SIG-M5 (cell line): ENCODE measurements around the gene ADCY7.

Experiments
- DNase-seq: peaks from one replicate; lab custom pipeline; 2025; lab: John Stamatoyannopoulos, UW

Gene ADCY7

DNA sequence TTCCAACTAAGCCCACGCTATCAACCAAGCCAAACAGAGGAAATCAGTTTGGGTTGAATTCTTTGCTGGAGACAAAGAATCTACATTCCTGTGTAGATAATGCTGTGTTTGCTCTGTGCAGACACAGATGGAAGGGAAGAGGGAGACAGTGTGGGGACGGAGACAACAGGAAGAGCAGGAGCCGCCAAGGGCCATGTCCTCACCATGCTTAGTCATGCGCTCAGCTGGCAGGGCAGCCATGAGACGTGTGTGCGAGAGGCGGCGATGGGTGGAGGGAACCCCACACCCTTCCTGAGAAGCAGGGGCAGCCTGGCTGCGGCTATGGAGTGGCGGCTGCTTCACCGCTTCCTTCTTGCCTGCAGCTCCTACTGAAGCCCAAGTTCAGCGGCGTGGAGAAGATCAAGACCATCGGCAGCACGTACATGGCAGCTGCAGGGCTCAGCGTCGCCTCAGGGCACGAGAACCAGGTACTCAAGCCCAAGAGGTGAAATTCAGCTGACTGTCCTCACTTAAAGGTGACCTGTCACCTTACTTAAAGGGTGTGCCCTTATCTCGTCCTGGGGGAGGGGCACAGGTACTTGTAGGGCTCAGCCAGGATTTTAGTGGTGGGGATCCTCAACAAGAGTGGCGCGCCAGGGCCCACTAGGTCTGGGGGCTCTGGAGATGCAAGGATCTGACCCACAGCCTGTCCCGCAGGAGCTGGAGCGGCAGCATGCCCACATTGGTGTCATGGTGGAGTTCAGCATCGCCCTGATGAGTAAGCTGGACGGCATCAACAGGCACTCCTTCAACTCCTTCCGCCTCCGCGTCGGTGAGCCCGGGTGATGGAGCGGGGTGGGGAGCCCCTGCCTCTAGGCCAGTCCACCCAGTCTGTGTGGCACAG lies 47.5 kb downstream of the ADCY7 start:
- DNase-seq: no peak

DNA sequence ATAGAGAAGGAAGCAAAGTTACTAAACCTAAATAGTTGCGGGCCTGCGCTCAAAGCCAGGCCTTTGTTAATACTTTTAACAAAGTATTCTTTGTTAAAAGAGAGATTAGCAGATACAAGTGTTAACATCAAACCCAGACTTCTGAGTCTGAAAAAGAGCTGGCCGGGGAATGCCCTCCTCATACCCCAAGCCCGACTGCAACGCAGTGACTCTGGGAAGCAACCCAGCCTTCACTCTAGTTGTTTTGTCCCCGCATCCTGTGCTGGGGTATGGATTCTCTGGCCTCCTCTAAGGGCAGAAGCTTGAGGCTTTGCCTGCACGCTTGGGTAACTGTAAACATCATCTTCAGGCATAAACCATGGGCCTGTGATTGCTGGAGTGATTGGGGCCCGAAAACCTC lies 48.3 kb downstream of the ADCY7 start:
- DNase-seq: no peak

DNA sequence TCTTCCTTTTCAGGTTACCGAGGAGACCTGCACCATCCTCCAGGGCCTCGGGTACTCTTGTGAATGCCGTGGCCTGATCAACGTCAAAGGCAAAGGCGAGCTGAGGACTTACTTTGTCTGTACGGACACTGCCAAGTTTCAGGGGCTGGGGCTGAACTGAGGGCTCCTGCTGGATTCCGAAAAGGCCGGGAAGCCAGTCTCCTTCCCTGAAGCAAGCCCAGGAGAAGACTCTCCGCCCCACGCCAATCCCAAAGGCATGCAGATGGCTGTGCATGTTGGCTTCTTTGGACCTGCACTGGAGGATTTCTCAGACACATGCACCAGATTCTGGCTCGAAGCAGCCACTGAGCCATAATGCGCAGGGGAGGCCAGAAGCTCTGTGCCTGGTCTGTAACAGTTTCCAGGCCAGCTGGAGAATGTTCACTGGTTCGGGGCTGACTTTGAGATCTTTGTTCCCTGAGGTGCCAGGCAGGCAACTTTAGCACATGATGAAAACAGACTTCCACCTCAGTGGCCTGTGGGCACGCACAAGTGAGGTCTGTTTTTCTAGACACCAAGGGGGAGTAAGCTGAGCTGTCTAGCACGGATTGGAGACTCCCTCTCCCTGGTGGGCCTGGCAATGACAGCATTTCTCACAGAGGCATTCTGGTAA lies 49.1 kb downstream of the ADCY7 start:
- DNase-seq: no peak

DNA sequence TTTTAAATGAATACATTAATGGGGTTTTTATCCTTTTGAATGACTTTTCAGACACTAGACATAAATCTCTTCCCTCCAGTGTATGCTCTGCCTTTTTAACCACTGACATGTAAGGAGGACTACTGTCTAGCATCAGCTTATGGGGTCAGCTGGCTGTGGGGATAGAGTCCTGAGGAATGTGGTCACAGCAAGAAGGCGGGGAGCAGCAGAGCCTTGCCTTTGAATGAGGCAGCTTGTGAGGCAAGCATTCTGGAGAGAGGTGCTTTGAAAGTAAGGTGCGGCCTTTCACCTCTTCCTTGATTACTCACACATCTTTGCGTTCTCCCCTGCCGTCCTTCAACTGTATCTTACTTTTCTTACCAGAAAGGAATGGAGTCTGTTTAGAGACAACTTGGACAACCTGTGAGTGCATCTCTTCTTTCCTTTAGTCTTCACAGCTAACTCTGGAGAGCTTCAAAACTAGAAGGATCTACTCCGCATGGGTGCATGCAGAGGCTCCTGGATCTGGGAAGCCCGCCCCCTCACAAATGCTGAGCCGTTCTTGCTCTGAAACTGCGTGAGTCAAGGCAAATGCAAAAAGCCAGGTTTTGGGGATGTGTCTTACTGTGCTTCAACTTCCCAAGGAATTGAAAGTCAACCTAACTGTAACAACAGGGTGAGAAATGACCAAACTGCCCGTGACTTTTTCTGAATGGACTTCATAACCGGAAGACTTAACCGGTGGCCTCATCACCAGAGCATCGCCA lies 49.9 kb downstream of the ADCY7 start:
- no peak for DNase-seq

DNA sequence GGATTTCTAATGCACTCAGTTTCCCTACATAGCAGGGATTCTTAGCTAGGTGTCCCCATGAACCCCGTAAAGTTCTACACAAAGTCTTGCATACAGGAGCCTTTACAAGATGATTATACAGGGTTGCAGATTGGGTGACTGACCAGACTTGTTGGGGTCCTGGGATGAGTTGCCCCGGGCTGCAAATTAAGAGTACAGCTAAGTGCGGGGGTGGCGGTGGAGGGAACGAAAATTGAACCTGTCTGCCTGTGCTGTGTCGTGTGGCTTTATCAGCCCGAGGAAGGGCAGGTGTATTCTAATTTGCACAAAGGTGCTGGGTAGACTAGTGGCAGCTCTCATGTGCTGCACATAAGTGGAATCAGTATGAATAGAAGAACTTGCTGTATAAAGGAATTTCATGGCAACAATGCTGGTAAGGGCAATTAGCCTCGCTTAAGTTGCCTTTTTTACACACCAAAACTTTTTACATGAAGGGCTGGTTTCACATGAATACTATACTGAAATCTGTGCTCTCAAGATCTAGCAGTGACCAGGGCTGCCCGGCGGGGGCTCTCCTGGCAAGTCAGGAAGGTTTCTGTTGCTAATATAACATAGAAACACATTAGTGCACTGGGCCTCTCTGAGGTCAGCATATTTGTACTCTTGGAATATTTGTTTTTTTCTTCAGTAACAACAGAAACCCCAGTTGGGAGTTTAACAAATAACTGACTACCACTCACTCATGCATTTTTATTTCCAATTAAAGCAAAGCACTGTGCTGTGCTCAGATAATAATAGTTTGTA lies 50.7 kb downstream of the ADCY7 start:
- no peak for DNase-seq

DNA sequence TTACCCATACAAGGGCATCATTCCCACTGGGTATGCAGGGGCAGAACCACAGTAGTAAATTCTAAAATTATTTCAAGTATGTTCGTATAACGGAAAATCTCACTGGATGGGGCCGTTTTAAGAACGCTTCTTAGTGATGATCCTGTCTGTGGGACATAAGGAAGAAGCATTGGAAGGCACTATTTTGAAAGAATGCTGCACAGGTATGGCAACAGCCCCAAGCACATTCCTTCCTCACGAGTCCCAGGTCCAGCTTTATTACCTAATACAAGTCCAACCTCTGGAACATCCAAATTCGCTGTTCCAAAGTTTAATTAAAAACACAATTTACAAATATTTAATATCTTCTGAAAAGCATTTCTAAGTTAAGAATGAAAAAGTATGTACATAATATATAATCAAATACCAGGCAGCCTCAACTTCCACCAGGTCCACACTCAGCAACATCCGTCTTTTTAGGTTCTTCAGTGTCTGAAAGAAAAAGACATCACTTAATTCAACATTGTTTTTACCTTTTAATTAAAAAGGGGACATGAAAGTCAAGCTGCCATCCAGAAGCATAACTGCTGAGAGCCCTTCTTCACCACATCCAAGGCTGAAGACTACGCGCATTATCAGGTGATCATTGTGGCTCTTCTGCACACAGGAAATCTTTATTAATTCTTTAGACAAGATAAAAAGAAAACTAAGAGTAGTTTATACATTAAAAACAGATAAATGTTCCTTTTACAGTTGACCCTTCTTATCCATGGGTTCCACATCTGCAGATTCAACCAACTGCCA lies 52.6 kb downstream of the ADCY7 start:
- no peak for DNase-seq

DNA sequence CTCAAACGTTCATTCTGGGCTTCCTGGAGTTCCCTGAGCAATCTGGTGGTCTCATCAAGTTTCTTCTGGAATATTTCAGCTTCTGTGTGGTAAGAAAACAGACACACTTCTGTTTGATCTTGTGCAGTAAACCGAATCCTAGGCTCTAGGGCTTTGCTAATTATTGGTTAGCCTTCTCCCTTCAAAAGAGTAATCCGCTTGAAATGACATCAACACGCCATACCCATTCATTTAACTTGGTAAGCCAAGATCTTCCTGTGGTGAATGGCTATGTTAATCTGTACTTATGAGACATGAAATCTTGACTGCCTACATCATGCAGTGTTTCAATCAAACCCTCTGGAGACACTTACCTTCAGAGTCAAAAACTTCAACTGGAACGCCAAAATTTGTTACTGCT lies 54.0 kb downstream of the ADCY7 start:
- no peak for DNase-seq

DNA sequence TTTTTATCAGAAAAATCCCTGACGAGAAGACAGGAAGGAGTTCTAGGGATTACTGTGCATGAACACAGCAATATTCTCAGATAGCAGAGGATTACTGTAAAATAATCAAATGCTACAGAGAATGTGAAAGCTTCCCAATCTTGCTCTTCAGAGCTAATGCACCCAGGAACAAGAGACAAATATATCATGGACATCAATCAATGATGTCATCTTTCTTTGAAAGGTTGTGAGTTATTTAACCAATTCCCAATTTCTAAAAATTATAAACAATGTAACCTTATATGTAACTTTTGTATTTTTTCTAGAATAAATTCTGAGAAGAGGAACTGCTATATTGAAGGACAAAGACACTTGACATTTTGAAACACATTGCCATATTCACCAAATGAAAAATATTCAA lies 56.0 kb downstream of the ADCY7 start:
- DNase-seq: no peak

DNA sequence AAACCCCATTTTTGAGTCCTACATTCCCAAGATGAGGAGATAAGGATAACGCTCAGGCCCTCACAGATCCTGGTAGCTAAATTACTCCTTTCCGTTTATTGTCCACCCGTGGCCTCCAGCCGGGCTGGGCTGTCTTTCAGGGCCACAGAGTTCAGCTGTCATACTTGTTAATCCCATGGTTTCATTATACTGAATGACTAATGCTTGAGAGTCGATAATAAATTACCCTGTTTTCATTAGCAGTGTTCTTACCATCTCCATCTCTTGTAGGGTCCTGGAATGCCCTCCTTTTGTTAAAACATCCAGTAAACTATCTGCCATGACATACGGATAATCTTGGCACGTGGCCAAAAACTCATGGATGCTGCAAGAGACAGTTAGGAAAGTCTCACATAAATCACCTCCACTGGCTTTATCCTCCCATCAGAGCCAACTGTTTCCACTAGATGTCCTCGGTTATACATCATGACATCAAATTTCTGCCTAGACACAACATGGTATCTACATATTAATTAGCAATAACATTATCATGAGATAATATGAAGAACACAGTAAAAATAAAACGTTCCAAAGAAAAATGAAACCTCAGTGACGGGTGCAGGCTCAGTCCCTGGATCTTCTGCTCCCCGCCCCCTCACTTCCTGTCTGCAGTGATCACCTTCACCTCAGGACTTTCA lies 57.1 kb downstream of the ADCY7 start:
- DNase-seq: no peak

DNA sequence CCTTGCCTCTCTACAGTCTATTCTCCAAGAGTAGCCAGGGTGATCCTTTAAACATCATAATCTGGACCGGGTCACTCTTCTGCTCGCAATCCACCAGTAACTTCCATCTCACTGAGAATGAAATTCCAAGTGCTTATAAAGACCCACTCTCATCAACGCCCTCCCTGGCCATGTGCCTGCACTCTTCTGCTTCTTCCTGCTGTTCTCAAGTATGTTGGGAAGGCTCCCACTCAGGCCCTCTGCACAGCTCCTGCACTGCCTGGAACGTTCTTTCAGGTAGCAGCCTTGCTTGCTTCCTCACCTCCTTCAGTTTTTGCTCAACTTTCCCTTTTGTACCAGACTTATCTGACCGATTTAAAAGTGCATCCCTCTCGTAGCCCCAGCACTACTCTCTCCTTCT lies 58.0 kb downstream of the ADCY7 start:
- DNase-seq: no peak

DNA sequence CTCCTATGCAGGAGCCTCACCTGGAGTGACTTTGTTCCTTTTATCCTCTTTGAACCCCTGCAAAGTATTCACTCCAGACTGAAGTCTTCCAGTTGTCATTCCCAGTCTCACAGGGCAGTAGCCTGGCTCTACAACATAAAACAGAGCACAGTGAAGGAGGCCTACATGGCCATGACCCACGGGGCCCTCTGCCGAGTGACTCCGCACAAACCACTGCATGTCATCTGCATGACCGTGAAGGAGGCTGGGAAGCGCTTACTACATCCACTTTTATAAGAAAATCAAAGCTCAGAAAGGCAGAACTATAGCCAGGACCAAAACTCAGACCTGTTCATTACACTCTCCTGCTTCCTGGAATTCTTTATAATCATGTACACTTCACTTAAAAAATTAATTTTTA lies 59.9 kb downstream of the ADCY7 start:
- DNase-seq: no peak

DNA sequence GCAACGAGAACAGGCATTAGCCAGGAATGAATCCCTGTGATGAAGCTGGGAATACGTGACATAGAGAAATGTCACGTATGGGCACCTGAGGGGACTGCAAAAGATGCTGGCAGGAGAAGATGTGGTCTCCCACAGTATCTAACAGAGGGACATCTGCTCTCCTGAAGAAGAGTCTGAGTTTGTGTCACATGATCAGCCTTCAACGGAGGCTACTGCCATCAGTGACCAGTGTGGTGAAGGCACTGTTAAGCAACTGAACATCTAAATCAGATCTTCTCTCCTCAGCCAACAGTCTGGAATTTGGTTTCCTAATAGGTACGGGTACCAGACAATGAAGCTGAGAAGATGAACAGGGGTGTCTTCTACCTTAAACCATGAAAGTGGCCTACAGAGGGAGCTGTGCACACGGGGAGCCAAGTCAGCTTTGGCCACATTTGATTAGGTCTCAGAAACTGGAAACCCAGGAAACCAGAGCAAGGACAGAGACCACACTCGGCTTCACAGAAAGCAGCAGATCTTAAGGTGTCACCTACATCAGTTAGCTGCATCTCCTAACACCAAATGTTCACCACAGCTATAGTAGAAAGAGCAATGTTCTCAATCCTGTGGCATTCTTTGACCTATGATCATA lies 60.6 kb downstream of the ADCY7 start:
- no peak for DNase-seq

DNA sequence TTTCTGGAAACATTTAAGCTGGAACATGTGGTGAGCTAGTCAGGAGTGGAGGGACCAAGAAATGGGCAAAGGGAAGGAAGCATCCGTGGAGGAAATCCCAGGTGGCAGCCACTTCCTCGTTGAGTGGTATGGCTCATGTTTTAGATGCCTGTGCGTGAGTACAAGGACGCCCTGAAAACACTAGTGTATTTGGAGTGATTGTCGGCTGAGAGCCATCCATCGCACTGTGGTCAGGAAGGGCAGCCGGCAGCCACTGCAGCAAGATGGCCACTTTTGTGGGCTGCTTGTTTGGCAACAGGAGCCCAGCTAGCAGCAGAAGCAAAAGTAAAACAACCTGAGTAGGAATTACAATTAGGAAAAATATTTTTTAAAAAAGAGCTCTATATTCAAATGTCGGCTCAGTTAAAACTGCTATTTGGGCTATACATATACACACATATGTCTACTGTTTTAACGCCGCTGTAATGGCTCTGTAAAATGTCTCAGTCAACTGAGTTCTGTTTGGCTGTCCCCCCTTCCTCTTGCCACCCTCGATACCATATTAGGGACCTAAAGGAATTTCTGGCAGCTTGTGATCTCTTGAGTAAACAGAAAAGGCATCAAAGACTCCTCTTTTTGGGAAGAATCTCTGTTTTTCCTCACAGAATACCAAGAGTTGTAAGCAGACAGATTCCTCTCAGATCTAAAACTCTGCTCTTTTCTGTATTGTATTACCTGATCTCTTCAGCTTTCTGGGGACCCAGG lies 63.3 kb downstream of the ADCY7 start:
- DNase-seq: no peak

DNA sequence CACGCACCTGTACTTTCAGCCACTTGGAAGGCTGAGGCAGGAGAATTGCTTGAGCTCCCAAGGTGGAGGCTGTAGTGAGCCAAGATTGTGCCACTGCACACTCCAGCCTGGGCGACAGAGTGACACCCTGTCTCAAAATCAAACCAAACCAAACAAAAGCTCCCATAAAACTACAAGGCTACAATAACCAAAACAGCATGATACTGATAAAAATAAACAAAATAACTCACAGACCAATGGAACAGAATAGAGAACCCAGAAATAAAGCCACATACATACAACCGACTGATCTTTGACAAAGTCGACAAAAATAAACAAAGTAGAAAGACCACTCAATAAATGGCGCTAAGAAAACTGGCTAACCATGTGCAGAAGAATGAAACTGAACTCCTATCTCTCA lies 65.2 kb downstream of the ADCY7 start:
- no peak for DNase-seq

DNA sequence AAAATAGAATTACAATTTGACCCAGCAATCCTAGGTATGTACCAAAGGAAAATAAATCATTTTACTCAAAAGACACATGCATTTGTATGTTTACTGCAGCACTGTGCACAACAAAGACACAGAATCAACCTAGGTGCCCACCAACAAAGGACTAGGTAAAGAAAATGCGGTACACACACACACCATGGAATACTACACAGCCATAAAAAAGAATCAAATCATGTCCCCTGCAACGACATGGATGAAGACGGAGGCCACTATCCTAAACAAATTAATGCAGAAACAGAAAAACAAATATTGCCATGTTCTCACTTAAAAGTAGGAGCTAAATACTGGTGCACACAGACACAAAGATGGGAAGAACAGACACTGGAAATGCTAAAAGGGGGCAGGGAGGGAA lies 66.2 kb downstream of the ADCY7 start:
- no peak for DNase-seq

DNA sequence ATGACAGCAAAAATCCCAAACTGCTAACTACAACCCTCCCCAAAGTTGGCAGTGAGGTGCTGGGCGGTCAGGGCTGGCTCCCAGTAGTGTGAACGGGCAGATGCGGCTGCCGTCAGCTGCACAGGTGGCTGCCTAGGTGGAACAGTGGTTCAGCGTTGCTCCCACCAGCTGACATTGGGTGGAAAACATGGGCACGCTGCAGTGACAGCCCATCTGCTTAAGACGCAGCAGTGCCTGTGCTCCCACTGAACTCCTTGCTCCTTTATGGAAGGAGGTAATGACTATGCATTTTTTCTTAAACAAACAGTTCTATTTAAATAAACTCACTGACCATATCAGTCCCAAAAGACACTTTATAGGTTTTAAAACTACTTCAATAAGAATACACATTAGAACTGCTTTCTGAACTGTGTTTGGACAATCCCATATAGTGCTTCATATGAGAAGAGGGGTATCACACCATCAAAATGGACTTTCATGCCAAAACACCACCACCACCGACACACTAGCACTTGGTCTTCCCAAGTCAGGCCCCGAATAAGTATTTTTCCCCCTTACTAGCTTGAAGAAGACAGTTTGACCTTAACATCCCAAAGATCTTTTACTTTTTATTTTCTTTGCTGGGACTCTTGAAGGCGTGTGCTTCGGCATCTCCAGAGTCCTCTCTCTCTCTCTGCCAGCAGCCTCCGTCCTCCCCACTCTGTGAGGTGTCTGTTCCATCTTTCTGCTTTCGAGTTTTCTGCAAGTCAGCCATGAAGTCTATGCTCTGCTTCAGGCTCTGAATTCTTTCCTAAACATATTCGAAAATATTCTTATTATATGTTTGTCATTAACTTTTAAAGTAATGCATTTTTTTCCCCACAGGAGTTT lies 68.0 kb downstream of the ADCY7 start:
- DNase-seq: no peak

DNA sequence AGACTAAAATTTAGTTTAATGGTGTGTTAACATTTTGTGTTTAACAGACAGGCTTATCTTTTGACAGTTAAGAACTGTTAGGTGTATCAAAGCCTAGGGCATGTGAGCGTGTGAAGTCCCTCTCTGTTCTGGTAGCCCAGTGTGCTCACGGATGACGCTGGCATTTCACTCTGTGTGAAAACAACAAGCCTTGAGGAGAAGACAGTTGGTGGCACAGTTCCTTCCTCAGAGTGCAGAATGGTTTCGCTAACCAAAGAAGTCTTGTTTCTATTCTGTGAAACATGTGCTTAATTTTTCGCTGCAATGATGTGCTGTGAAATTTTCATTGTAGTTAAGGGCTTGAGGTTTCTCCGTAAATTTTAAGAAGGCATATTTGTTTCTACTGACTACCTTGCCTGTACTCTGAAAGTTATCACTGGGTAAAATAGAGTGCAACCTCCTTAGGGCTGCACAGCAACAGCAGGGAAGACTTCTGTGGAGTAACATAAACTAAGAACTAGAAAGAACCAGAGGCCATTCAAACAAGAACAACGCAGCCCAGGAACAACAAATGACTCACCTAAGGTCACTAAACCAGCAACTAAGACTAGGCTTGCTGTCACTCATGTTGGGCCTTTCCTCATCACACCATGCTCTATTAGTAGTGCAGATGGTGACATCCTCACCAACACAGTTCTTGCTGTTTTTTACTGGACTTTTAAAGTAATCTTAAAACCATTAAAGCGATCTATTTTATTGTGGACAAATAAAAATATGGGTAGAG lies 69.0 kb downstream of the ADCY7 start:
- no peak for DNase-seq

DNA sequence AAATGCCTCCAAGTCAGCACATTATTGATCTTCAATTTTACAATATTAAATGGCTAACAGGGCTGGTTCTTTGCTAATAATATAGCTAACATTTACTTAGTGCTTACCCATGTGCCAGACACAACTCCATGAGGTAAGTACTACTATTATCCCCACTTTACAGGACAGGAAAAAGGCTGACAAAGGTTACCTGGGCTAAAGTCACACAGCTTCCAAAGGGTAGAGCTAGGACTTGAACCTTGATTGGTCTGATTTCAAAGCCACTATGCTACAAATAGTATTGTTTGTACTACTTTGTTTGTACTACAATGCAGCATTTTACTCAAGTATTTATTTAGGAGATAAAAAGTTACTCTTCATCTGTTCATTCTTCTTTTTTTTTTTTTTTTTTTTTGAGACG lies 70.5 kb downstream of the ADCY7 start:
- no peak for DNase-seq
